ENCODE data around the gene AUH.

AUH gene

DNA sequence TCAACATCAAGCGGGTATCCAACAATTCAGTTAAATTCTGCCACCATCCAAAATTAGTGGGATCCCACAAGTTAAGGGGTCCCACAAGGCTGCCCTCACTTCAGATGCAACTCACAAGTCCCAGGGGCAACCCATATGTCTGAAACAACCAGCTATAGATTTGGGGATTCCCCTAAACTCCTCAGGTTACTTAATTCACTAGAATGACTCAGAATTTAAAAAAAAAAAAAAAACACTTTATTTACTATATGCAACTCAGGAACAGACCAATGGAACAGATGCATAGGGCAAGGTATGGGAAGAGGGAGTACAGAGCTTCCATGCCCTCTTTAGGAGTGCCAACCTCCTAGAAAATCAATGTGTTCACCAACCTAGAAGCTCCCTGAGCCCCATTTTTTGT lies 15.1 kb downstream of the AUH start:
- ChIA-PET POLR2A (no interaction called here), CTCF (interaction anchor here (1.5 kb wide), 1 partner anchor 257 kb away, joined by 4 read pairs; no protein-coding TSS in a partner anchor)
- H3K4me3 ChIP-seq (ENCODE audit: low read depth, low read length) = no peak overlapping the region
- TF ChIP-seq, protein P1, sequence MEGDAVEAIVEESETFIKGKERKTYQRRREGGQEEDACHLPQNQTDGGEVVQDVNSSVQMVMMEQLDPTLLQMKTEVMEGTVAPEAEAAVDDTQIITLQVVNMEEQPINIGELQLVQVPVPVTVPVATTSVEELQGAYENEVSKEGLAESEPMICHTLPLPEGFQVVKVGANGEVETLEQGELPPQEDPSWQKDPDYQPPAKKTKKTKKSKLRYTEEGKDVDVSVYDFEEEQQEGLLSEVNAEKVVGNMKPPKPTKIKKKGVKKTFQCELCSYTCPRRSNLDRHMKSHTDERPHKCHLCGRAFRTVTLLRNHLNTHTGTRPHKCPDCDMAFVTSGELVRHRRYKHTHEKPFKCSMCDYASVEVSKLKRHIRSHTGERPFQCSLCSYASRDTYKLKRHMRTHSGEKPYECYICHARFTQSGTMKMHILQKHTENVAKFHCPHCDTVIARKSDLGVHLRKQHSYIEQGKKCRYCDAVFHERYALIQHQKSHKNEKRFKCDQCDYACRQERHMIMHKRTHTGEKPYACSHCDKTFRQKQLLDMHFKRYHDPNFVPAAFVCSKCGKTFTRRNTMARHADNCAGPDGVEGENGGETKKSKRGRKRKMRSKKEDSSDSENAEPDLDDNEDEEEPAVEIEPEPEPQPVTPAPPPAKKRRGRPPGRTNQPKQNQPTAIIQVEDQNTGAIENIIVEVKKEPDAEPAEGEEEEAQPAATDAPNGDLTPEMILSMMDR (IDR thresholded peaks at IDR 0.05; ENCODE audit: insufficient read depth, low read length, missing control alignments) = no peak
- no peak for DNase-seq (ENCODE audit: low read depth, low spot score)

DNA sequence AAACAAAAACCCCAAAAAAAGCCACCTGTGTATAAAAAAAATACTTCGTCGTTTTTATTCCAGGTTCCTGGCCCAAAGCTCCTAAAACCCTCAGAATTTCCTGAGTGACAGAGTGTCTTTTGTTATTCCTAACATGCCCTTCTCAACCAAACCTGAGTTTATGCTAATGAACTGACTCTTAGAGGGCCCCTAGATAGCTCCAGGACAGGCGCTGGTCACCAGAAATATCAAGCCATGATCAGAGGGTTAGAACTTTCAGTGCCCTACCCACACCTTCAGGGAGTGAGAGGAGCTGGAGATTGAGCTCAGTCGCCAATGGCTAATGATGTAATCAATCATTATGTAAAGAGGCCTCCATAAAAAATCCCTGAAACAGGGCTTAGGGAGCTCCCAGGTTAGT lies 15.7 kb downstream of the AUH start:
- H3K4me3 ChIP-seq (ENCODE audit: low read depth, low read length) = no peak overlapping the region
- DNase-seq (ENCODE audit: low read depth, low spot score) = no peak
- TF ChIP-seq, protein P1 (IDR thresholded peaks at IDR 0.05; ENCODE audit: insufficient read depth, low read length, missing control alignments) = no peak
- ChIA-PET POLR2A (no interaction called here), CTCF (no interaction called here)

DNA sequence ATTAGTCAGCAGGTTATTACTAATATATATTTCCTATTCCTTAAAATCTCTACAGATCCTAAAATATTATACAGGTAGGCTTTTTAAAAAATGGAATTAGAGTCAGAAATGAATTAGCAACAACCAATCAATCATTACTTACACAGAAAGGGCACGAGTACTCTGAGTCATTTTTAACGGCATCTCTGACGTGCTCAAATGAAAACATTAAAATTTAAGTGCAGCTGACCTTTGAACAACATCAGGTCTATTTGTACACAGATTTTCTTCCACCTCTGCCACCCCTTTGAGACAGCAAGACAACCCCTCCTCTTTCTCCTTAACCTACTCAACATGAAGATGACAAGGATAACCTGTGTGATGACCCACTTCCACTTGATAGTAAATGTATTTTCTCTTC lies 19.1 kb downstream of the AUH start:
- TF ChIP-seq, protein P1 (IDR thresholded peaks at IDR 0.05; ENCODE audit: insufficient read depth, low read length, missing control alignments) = no peak
- POLR2A ChIA-PET = no interaction called here
- no peak for DNase-seq (ENCODE audit: low read depth, low spot score)
- CTCF ChIA-PET = interaction anchor here (1.5 kb wide), 1 partner anchor 14 kb away, joined by 3 read pairs; no protein-coding TSS in a partner anchor
- no peak overlapping the region for H3K4me3 ChIP-seq (ENCODE audit: low read depth, low read length)

DNA sequence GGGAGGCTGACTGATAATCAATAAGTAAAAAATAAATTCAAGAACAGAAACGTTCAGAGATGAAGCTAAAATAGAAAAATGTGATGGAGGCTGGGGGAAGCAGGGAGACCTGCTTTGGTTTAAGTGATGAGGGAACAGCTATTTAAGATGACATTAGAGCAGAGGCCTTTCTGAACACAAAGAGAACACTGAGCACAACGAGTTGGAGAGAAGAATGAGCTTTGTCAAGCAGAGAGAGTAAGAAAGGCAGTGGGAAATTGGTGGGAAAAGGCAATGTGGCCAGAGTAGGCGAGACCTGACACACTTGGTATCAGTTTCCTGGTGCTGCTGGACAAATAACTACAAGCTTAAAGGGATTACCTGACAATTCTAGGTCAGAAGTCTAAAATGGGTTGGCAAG lies 20.0 kb downstream of the AUH start:
- H3K4me3 ChIP-seq (ENCODE audit: low read depth, low read length) = no peak overlapping the region
- CTCF ChIA-PET = interaction anchor here (1.5 kb wide), 1 partner anchor 15 kb away, joined by 3 read pairs; no protein-coding TSS in a partner anchor
- TF ChIP-seq, protein P1 (IDR thresholded peaks at IDR 0.05; ENCODE audit: insufficient read depth, low read length, missing control alignments) = no peak
- POLR2A ChIA-PET = no interaction called here
- no peak for DNase-seq (ENCODE audit: low read depth, low spot score)

DNA sequence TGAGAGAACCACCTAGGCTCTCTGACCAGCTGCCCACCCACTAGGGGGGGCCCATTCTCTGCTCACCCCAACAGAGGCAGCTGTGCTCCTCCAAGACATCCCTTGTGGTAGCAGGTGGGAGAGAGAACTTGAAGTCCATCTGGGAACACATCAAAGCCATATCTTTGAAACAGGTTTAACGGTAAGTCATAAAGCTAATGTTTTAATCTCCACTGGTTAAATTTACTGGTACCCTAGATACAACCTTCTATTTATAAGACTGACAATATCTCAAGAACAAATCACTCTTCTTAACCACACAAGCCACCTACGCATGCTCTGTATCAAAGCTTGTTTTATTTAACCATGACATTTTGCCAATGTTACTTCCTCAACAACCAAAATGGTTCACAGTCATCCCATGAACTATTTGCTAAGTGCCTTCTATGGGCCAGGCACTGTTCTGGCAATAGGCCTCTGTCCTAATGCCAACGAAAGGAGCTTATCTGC lies 20.4 kb downstream of the AUH start:
- ChIA-PET CTCF (interaction anchor here (1.5 kb wide), 1 partner anchor 15 kb away, joined by 3 read pairs; no protein-coding TSS in a partner anchor), POLR2A (no interaction called here)
- DNase-seq (ENCODE audit: low read depth, low spot score) = no peak
- TF ChIP-seq, protein P1 (IDR thresholded peaks at IDR 0.05; ENCODE audit: insufficient read depth, low read length, missing control alignments) = no peak
- H3K4me3 ChIP-seq (ENCODE audit: low read depth, low read length) = no peak overlapping the region

DNA sequence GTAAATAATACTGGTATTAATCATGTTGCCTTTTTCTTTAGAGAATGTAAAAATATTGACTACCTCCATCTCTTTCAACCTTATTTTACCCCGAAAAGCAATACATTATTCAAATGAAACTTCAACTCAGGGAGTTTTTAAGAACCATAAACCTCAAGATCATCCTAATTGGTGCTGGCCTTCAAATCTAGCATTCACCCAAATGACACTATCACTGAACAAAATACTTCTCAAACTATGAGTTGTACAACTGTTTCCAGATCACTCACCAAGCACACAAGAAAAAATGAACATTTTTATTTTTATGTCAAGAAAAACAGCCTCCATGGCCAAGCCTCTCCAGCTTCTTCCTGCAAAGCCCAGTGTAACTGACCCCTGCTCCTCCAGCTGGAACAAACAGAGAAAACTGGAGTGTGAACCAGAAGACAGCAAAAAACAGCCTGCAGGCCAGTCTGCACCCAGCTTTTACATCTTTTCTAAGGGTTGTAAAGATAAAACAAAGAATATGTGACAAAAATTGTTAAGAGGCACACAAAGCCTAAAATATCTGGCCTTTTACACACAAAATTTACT lies 21.2 kb downstream of the AUH start:
- ChIA-PET CTCF (no interaction called here), POLR2A (no interaction called here)
- DNase-seq (ENCODE audit: low read depth, low spot score) = no peak
- H3K4me3 ChIP-seq (ENCODE audit: low read depth, low read length) = no peak overlapping the region
- TF ChIP-seq, protein P1 (IDR thresholded peaks at IDR 0.05; ENCODE audit: insufficient read depth, low read length, missing control alignments) = no peak

All from AG04449 (cell line).